GM12874 (cell line): Measurements from ENCODE around the gene TSPEAR.

Experiments
- CTCF ChIP-seq: IDR thresholded peaks from 2 replicates; pipeline ENCODE4 v1.5.1; 2011; ENCODE audit warnings: low read depth, mild to moderate bottlenecking, control low read depth, low read length, moderate library complexity; ENCODE audit not compliant: insufficient read depth

TSPEAR gene

GRCh38 chr21:44718093-44718492 lies 6.7 kb upstream of the TSPEAR start:
- TF ChIP-seq CTCF: no peak

- TF ChIP-seq CTCF: no peak
These were observed 5.6 kb upstream of the TSPEAR start for GRCh38 chr21:44716984-44717383.

GRCh38 chr21:44714905-44715304 lies 3.5 kb upstream of the TSPEAR start:
- no peak for TF ChIP-seq CTCF

- TF ChIP-seq CTCF: no peak
These were observed 2.5 kb upstream of the TSPEAR start for GRCh38 chr21:44713846-44714245.

- TF ChIP-seq CTCF: no peak
These were observed 1.8 kb upstream of the TSPEAR start for GRCh38 chr21:44713130-44713529.

- no peak for TF ChIP-seq CTCF
These were observed 1.0 kb upstream of the TSPEAR start for GRCh38 chr21:44712203-44713028.

GRCh38 chr21:44710756-44711326 lies 531 bp downstream of the TSPEAR start:
- no peak for TF ChIP-seq CTCF
